NT2/D1 (cell line): ENCODE measurements around the gene KRT12.

Experiments
- SUZ12 ChIP-seq: IDR thresholded peaks from 2 replicates; pipeline ENCODE4 v1.6.1; 2011; ENCODE audit not compliant: insufficient read length, insufficient read depth; ENCODE audit errors: extremely low read depth
- YY1 ChIP-seq: IDR thresholded peaks from 2 replicates; pipeline ENCODE4 v1.6.1; 2011; ENCODE audit not compliant: insufficient read length, insufficient read depth
- ZNF274 ChIP-seq: IDR thresholded peaks from 2 replicates; pipeline ENCODE4 v1.6.1; 2011; ENCODE audit warnings: mild to moderate bottlenecking, low read depth, low read length

DNA sequence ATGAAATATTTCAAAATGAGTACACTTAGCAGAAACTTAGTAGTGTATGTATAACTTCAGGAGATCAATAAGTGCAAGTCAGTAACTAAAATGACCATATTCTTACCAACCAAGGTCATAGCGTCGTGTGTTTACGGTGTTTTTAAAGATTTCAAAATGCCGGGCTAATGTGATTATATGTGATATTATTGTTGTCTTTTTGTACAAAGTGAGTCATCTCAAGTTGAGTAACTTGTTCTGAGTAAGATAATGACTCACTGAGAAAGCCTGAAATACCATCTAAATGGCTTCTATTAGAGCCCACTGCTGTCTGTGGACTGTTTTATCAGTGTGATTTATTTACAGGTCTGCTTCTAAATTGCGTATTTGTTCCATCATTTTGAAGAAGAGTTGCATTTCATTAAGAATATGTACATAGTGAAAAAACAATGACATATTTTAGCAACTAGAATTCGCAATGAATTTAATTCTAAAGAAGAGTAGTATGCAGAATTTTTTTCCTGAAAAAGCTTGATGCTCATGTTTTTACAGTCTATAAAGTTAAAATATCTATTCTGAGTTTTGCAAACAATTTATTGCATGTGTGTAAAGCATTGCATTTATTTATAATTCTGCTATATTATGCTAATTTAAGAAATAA is 12.7 kb downstream of the KRT12 start:
- no peak for TF ChIP-seq YY1
- TF ChIP-seq ZNF274: no peak
- TF ChIP-seq SUZ12: no peak
